GM12892 (cell line): ENCODE data around the gene MARCHF10.
"Not testable (repeated sequence)": the region's sequence is repeated elsewhere in the genome, so short reads cannot be mapped to it uniquely, and the experiment has no call there.

Experiments used
- DNase-seq: peaks from one replicate; pipeline ENCODE4 v3.0.0; 2011; ENCODE audit not compliant: insufficient read length
- FAIRE-seq: peaks from 2 replicates; lab custom pipeline; 2011; peaks lifted over from hg19 to GRCh38; lab: Jason Lieb, UNC
- POLR2A ChIP-seq: IDR thresholded peaks from 2 replicates; pipeline ENCODE4 v1.6.1; 2011; ENCODE audit warnings: low read depth, low read length, control low read depth
- POLR2AphosphoS5 ChIP-seq: IDR thresholded peaks from 2 replicates; pipeline ENCODE4 v1.6.1; 2011; ENCODE audit warnings: low read depth, low read length, control low read depth
- TAF1 ChIP-seq: IDR thresholded peaks from 2 replicates; pipeline ENCODE4 v1.6.1; 2011; ENCODE audit warnings: low read depth, mild to moderate bottlenecking, control low read depth, low read length, borderline replicate concordance

MARCHF10 gene

DNA sequence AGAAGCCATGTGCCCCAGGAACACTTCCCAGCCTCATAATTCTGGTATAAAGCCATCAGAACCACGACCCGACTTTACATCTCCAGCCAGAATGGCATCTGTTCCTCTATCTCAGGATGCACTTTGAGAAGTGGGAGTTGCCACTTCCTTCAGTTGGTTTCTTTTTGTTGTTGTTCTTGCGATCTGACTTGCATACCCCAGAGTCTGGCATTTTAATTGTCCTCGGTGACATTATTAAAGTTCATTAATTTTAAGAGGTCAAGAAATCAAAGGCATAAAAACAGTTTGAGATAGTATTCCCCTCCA, 13.5 kb downstream of the MARCHF10 start:
- FAIRE-seq: no peak
- DNase-seq: no peak
- TF ChIP-seq TAF1: no peak
- TF ChIP-seq POLR2A: no peak
- TF ChIP-seq POLR2AphosphoS5: no peak

- no peak for DNase-seq
- FAIRE-seq: no peak
- TF ChIP-seq TAF1: no peak
- TF ChIP-seq POLR2AphosphoS5: no peak
- no peak for TF ChIP-seq POLR2A
Observed at GRCh38 chr17:62793919-62794665, 14.0 kb downstream of the MARCHF10 start.

DNA sequence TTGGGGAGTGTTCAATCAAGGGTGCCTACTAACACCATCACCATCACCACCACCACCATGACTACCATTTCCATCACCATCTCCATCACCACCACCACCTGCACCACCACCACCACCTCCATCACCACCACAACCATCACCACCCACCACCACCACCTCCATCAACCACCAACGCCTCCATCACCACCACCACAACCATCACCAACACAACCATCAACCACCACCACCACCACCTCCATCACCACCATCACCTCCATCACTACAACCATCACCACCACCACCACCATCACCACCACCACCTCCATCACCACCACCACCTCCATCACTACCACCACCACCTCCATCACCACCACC, 15.7 kb downstream of the MARCHF10 start:
- no peak for FAIRE-seq
- no peak for TF ChIP-seq POLR2A
- TF ChIP-seq POLR2AphosphoS5: no peak
- TF ChIP-seq TAF1: no peak
- DNase-seq: no peak

- DNase-seq (no peak), FAIRE-seq (no peak)
- TF ChIP-seq POLR2AphosphoS5: no peak
Observed at GRCh38 chr17:62791767-62792446, 16.2 kb downstream of the MARCHF10 start.

GRCh38 chr17:62791235-62791734, 16.8 kb downstream of the MARCHF10 start:
- TF ChIP-seq POLR2A: no peak
- no peak for TF ChIP-seq TAF1
- no peak for TF ChIP-seq POLR2AphosphoS5

GRCh38 chr17:62790564-62790986, 17.5 kb downstream of the MARCHF10 start:
- no peak for TF ChIP-seq TAF1
- TF ChIP-seq POLR2A: no peak
- TF ChIP-seq POLR2AphosphoS5: no peak
- FAIRE-seq: no peak
- DNase-seq: no peak

More at GRCh38 chr17:62791235-62791734, 16.8 kb downstream of the MARCHF10 start:
- DNase-seq: no peak
- FAIRE-seq: no peak

DNA sequence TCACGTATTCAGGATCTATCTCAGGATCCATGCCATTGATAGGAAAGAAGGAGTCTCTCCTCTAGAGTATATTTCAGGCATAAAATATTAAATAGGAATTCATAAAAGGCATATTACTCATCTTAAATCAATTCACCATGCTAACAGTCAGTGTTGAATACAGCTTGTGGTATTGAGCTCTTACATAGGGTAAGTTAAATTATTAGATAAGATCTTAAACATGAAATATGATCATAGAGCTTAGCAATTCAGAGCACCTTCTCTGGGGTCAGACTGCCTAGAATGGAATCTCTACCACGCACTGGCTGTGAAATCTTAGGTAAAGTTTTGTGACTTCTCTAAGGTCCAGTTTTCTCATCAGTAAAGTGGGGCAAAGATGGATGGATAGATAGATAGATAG, 20.7 kb downstream of the MARCHF10 start:
- TF ChIP-seq POLR2A (no peak), TAF1 (no peak)
- FAIRE-seq (no peak), DNase-seq (no peak)

DNA sequence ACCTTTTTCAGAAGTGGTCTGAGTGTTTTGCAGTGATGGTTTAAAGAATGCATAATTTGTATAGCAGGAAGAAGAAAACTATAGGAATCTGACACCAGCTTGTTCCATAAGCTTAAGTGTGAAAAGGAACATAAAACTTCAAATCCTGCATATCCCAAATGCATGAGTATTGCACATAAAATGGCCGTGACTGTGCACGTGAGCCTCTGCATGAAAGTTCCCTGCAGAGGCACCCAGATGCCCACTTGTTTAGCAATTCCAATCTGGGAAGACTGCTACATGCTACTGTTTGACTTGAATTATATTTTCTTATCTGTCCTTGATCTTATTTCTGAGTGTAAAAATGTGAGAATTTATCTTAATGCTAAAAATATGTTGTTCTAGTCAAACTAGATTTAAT, 21.5 kb downstream of the MARCHF10 start:
- FAIRE-seq (no peak), DNase-seq (no peak)
- TF ChIP-seq TAF1 (no peak), POLR2A (no peak), POLR2AphosphoS5 (no peak)

- FAIRE-seq, DNase-seq: not testable (repeated sequence)
Observed at GRCh38 chr17:62785983-62786382, 22.1 kb downstream of the MARCHF10 start.

DNA sequence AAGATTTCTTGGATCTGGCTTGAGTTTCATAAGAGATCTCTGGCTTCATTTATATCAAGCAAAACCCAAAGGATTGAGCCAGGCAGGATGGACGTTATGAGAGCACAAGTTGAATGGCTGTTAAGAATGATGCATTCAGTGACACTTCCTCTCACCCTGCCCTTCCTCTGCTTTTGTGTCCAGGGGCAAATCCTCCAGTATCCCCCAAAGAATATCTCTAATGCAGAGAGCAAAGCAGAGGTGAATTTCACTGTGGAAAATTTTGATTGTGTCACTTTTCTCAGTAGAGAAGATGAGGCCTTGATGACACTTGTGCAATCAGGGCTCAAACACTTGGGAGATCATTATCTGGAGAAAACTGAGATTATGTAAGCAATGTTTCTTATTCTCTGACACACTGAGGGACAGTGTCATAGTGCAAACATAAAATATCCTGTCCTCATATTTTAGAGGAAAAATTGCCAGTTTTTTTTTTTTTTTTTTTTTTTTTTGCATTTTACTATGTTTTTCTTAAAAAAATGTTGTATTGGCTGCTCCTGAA, 25.3 kb downstream of the MARCHF10 start:
- FAIRE-seq: no peak
- DNase-seq: no peak
- TF ChIP-seq POLR2A: no peak

DNA sequence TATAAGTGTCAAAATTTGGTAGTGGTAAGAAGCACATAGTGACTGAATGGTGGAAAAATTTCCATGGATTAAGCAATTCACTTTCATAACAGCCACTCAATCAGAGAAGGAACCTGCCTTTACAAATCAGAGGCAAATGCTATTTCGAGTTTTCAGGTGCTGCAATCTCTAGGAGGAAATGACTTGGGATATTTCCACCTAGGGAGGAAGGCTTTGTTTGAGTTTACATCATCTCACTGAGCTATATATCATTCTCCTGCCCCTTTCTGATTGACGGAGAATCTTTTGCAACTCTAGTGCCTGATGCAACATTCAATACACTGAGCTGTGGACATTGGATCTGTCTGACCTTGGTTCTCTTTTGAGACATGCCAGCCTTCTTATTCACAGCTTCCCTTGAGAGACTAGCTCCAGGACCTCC, 26.3 kb downstream of the MARCHF10 start:
- no peak for DNase-seq
- TF ChIP-seq POLR2AphosphoS5 (no peak), TAF1 (no peak), POLR2A (no peak)
- FAIRE-seq: no peak

DNA sequence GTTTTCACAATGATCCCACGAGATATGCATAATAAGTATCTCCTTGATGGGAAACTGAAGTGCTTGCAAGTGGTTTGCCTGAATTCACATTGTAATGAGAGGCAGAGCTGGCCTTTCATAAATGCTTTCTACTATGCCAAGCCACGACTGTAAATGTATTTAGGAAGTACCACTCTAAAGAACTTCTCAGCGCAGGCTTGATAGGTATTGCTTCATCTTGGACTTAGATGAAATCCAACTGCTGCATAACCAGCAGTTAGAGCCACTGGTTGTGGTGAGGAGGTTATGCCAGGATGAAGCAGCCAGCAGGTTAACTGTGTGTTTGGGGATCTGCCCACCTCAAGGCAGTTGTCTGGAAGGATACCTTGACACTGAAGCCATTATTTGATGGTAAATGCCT, 26.8 kb downstream of the MARCHF10 start:
- no peak for FAIRE-seq
- TF ChIP-seq POLR2A: no peak
- no peak for TF ChIP-seq POLR2AphosphoS5
- TF ChIP-seq TAF1: no peak
- no peak for DNase-seq

DNA sequence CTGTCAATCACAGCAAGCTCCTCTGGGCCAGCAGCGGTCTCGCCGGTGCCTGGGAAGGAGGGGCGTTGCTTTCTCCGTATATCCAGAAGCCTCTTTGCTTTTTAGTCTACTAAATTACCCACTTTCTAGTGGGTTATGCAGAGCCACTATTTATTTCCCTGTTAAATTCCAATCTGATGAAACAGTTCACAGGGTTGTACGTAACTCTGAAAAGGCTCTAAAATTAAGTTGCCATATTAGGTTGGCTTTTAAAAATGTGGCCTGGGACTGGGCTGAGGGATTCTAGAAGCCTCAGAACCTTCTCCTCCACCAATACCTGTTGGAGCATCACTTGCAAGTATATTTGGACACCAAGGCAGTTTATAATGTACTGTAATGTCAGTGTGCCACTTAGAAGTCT, 27.2 kb downstream of the MARCHF10 start:
- DNase-seq (no peak), FAIRE-seq (no peak)
- TF ChIP-seq POLR2A: no peak
- no peak for TF ChIP-seq POLR2AphosphoS5
- no peak for TF ChIP-seq TAF1

DNA sequence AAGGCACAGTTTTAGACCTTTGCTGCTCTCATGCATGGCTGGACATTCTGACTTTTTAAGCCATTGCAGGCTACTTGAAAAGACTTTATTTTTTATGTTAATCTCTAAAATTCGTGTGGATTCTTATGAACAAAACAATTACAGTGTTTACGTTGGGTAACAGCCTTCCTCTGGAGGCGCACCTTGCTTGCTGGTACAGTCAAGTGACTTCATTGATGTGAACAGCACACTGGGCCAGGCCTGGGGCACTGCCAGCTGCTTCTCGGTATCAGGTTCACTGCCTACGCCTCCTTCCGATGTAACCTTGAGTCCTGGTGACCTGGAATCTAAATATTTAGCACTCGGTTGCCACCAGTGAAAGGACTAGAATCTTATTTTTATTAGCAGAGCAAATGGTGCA, 27.8 kb downstream of the MARCHF10 start:
- DNase-seq (no peak), FAIRE-seq (no peak)
- TF ChIP-seq TAF1 (no peak), POLR2A (no peak), POLR2AphosphoS5 (no peak)
